T-helper 1 cell (primary cell): ENCODE measurements around the gene NUP210.

Experiments used
- DNase-seq, 5 donors: peaks; one replicate each; pipeline ENCODE4 v3.0.0-alpha.2; 2012 to 2020

NUP210 gene

DNA sequence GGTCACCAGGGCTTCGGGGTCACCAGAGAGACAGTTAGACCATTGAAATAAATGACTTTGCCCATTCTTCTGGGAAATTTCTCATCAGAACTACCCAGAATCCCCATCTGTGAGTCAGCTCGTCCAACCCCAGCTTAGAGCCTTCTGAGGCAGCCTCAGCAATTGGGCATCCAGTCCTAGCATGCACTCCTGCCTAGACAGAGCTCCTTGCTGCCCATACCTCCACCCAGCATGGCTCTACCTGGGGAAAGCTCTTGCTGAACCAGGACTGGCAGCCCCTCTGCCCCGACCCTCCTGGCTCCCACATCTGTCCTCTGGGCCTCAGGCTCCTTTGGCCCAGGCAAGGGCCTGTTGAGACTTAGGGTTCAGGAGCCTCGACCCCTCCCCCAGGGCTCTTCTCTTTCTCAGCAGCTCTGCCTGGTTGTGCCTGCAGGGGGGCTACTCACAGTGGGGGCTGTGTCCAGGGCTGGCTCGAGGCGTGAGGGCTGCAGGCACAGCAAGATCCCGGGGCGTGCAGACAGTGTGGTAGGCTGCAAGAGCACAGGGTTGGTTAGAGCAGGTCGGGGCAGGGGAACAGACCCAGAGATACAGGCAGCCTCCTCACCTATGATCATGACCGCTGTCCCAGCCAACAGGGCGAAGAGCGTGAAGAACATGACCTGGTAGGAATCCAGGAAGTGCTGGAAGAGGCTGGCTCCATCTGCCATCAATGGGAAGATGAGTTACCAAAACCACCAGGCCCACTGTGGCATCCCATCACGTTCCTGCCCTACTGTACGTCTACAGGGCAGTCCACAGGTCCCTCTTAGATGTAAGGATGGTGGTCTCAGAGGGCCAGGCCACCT, 101.3 kb downstream of the NUP210 start:
- no peak for DNase-seq

DNA sequence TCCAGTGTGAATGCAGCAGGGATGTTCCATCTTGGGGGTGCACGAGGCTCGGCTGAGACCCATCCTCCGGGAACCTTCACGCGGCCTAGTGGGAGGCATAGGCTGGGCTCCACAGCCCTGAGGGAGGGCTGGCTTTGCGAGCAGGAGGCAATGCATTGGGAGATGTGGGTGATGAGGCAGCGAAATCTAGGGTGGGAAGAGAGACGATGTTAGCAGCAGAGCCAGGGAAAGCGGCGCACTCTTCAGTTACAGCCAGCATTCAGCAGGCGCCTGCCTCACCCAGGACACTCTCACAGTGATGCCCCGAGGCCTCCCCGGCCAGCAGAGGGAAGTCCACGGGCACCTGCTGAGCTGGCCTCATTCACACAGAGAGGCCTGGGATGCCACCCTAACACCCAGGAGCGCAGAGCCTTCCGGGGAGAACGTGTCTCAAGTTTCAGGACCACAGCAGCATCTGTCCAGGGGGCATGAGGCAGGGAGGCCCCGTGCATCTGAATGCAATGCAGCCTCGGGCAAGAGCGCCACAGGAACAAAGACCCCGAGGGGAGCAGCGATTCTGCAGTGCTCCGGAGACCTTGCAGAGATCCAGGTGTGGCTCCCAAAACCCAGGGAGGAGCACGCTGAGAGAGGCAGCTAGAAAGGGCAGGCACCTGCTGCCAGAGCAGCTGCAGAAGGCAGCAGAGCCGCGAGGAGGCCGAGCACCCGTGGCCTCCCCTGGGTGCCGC, 102.4 kb downstream of the NUP210 start:
- no peak for DNase-seq

DNA sequence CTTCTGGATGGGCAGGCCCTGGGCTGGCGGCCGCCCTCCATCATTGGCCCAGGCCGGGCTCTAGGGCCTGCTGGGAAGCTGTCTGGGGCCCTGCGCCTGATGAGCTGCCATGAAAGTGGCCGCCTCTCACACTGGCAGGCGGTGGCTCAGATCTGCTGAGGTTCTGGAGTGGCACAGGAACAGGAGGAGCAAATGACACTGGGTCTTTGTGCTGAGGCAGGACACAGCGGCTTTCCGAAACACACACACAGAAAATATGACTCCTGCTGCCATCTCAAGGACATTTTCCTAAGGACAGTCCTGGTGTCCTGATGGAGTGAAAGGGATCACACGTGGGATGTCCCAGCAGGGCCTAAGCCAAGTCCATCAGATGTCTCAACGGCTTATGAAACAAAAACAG, 103.5 kb downstream of the NUP210 start:
- no peak for DNase-seq

DNA sequence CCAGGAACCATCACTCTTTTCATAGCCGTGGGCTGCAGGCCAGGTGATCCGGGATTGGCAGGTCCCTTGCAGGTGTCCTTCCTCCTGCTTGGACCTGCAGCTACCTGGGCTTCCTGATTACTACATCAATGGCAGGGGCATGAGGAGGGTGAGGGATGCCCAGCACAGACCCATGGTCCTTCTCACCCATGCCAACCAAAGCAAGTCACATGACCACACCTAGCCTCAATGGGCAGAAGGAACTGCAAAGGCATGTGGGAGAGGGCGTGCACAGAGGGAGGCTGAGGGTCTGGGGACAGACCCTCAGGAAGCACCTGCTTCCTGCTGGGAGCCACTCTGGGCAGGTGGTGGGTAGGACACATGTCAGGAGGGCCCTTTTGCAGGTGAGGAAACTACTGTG, 105.2 kb downstream of the NUP210 start:
- DNase-seq: no peak

DNA sequence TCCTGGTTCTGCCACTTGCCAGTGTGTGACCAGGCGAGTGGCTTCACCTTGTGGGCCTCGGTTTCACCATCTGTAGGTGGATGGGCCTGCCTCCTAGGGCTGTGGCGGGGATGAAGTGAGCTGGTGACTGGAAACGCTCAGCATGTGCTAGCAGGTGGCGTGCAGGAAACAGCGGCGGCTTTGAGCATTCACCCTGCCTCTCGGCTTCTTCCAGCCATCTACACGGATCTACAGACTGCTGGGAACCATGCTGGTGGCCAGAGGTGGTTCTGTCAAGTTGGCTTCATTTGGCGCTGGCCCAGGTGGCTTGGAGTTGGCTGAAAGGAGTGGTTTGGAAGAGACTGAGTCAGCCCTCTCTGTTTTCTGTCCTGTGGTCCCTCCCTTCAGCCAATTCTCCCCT, 106.3 kb downstream of the NUP210 start:
- no peak for DNase-seq

GRCh38 chr3:13309004-13309403, 111.1 kb downstream of the NUP210 start:
- DNase-seq: no peak

DNA sequence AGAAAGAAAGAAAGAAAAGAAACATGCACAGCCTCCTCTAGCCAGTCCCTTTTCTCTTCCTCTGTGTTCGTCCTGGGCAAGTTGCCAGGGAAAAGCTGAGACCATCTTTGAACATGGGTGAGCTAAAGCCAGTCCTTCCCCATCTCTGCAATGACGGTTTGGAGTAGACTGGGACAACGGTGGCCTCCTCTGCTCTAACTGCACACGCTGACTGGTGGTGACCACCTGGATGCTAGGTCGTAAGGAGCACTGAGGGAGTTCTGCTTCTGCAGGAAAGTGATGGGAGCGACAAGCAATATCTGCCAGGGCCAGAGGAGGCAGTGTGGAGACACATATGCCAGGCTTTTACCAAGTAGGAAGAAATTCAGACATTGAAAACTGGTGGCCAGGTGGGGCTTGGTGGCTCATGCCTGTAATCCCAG, 111.7 kb downstream of the NUP210 start:
- peak in 1 of 5 donors; percentile 11 for DNase-seq

- DNase-seq: no peak
These were observed 113.1 kb downstream of the NUP210 start for GRCh38 chr3:13307041-13307440.

DNA sequence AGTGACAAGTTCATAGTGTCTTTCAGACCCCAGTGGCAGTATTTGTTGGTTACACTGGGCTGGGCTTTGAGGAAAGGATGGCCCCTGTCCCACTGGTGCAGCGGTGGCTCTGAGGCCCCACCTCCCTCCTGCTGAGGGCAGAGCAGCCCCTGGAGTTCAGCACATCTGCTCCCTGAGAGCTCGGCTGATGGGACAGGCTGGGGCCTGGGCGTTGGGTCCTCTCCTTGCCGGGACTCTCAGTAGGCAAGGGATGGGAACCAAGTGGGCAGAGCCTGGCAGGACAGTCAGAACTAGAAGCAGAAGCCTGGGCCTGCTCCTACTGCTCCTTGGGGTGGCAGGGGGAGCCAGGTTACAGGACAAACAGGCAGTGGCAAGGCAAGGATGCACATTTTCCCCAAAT, 114.5 kb downstream of the NUP210 start:
- no peak for DNase-seq

DNA sequence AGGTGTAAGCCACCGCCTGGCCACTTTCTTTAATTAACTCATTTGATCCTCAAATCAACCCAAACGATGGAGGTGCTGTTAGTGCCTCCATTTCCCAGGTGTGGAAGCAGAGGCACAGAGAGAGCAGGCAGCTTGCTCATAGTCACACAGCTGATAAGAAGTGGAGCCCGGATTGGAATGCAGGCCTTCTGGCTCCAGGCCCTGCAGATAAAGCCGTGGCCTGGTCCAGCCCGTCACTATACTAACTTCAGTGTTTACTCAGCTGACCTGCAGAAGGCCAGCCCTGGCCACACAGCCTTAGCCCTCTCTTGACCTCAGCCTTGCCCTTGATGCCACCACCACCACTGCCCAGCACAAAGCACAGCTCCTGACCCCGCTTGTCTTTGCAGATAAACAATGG, 116.7 kb downstream of the NUP210 start:
- no peak for DNase-seq

DNA sequence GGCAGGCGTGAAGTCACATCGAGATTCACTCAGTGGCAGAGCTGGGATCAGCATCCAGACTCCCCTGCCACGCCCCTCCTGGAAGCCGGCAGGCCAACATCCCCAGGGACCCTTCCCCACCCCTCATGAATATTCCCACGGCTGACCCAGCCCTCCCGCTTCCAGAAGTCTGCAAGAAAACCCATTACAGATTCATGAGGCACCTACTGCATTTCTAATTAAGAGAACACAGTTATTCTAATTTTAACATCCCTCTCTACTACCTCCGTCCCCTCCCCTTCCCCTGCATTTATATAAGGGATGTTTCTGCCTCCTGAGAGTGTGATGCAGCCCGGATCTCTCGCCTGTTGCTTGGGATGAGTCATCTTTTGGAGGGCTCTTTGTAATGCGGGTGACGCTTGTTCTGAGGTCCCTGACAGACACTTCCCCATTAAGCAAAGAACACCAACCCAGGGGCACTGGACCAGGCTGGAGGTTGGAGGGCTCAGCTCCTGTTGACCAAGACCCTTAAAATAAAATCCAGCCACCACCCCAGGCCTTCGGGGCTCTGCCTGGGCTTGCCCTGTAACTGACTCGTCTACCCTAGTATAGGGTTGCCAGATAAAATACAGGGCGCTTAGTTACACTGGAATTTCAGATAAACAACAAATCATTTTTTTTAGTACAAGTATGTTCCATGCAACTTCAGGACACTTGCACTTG, 118.7 kb downstream of the NUP210 start:
- DNase-seq: no peak

DNA sequence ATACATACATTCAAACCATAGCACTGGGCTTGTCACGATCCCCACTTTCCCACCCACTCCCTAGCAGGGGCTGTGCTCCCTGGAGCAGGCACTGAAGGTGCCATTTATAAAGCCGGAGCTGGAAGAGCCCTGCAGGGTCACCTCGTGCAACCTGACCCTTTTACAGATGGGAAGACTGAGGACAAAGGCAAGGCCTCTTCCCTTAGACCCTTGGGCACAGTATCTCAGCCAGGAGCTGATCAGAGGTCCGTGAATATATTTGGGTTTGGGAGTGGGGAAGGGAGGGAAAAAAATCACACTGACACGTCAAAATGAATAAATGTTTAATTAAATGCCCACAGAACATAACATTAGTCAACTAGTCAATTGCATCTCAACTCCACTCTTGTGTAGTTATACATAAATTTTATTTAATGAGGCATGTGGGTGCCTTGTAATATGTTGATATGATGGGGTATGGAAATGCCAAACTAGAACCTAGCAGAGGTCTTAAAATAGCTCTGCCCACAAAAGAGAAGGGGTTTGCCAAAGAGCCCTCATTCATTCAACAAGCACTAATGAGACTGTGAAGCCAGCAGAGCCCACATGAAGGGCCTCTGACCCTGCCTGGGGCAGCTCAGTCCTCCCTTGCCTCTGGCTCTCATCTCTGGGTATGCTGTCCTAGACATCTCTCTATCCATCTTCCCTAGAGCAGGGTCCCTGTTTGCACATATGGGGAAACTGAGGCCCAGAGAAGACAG, 119.4 kb downstream of the NUP210 start:
- no peak for DNase-seq

DNA sequence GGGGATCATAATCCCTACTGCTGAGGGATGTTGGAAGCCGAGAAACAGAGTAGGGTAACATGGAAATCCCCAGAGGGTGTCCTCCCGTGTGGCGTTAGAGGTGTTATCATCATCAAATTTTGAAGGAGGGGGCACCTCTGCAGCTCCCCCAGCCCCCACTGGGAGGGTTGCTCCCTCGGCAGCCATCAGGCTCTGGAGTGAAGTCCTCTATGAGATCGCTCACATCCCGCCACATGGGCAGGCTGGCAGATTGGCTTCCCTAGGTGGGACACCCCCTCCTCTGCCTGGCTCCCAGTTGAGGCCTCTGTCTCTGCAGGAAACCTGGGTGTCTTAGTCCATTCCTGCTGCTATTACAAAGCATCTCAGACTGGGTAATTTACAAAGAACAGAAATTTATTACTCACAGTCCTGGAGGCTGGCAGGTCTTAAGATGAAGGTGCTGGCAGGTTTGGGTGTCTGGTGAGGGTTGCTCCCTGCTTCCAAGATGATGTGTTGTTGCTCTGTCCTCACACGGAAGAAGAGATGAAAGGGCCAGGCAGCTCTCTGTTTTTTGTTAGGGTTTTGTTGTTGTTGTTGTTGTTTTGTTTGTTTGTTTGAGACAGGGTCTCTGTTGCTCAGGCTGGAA, 120.5 kb downstream of the NUP210 start:
- DNase-seq: no peak

- DNase-seq: no peak
These were observed 123.5 kb downstream of the NUP210 start for GRCh38 chr3:13296662-13297061.

GRCh38 chr3:13294442-13295351, 125.4 kb downstream of the NUP210 start:
- DNase-seq: no peak

GRCh38 chr3:13292375-13292774, 127.7 kb downstream of the NUP210 start:
- no peak for DNase-seq

DNA sequence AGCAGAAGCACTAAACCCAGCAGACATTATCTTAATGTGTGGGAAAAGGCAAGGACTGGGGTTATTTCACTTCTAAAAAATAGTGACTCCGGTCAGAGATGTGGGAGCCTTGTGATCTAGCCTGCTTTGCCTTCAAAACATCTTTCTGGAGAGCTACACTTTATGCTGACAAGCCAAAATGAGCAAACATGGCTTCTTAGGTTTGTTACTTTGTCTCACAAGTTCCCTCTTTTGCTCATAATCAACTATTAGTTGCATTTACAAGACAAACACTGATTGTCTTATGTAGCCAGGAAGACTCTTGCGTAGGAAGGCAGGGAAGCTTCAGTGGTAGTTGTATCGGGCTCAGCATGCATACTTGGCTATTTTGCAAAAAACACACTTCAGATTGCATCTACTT, 129.2 kb downstream of the NUP210 start:
- no peak for DNase-seq

GRCh38 chr3:13289771-13290285, 130.3 kb downstream of the NUP210 start:
- DNase-seq: no peak

DNA sequence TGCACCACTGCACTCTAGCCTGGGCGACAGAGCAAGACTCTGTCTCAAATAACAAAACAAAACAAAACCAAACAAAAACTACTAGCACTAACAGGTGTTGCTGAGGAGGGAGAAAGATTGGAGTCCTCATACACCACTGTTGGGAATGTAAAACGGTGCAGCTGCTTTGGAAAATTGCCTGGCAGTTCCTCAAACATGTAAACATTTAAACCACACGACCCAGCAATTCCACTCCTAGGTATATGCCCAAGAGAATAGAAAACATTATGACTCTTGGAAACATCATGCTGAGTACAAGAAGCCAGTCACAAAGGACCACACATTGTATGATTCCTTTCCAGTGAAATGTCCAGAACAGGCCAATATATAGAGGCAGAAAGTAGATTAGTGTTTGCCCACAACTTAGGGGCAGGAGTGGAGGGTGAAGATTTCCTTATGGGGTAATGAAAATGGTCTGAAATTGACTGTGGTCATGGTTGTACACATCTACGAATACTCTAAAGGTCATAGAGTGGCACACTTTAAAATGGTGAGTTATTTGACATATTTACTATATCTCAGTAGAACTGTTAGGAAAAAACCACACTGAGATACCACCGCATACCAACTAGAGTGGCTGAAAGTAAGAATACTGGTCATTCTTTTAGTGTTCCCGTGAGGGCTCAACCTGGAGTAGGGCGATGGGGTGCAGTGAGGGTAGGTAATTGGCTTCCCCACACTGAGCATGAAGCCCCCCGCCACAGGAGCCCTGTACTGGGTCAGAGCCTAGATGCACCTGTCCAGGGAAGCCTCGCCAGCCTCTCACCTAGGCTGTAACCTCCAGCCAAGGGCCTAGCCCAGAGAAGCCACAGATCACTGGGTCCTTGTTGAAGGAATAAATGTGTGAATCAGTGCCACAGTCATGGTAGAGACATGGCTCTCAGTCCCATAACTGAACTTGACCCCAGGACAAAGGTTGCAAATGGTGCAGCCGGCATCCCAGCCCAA, 131.1 kb downstream of the NUP210 start:
- DNase-seq: no peak

GRCh38 chr3:13287833-13288232, 132.3 kb downstream of the NUP210 start:
- no peak for DNase-seq
